ENCODE measurements around the gene NACC1. TPM values are rescaled to one million over a fixed set of nuclear protein-coding genes. Genes with fewer than 3 reads are reported as not detected.

Gene NACC1
- total and polyA plus RNA-seq, 2 of the 8 experiments (the other 6 are each of a cell fraction or from before 2014, with no cell fraction given), result 234 to 301 TPM

DNA sequence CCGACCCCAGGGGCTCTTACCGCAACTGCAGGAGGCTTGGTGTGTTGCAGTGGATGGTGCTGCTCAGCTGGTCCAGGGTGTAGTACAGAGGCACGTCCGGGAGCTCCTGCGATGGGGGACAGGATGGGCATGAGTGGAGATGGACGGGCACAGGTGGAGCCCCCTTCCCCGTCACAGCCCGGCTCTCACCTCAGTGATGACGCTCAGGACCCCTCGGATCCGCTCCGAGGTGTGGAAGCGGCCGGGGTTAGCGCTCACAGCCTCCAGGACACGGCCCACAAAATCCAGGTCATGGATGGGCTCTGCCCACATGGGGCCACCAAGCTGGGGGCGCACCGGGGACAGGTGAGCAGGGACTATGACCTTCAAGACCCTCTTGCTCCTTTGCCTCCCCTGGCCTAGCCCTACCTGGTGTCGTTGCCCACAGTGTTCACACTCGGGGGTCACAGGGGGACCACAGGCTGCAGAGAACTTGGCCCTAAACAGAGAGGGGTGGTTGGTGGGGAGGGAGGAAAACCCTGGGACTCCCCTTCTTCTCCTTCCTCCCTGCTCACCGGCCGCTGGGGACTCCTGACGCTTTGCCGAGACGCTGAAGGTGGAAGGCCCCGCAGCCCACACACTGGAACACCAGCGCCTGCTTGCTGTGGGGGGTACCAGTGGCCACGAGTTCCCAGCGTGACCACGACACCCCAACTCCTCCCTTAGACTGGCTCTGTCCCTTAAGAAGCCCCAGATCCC lies 8.5 kb upstream of the NACC1 start:
- H4K5ac ChIP-seq (ENCODE audit: insufficient read length, low read depth, low read length), result no peak overlapping the region
- no peaks in the 10 kb centered on the region for H3K27me3 ChIP-seq (replicated peaks in 1 of 4; ENCODE audit: control insufficient read depth in 3 of 4, extremely low read depth in 1 of 4, insufficient read depth in 3 of 4, low read length in 3 of 4)
- peaks cover 0 to 1% of the 10 kb centered on the region in 2 experiments for H4K20me1 ChIP-seq (replicated peaks in 1 of 2; ENCODE audit: control insufficient read depth in 1 of 2, insufficient read depth in 2 of 2, low read length in 2 of 2)
- no peak overlapping the region for H3K27ac ChIP-seq (ENCODE audit: low read depth, low read length)
- H3K56ac ChIP-seq (replicated peaks; ENCODE audit: insufficient read length, low read depth, low read length), result no peak overlapping the region
- no peaks in the 10 kb centered on the region for H3K23me2 ChIP-seq (ENCODE audit: low read depth, low read length)
- H3K4me2 ChIP-seq (ENCODE audit: insufficient read depth in 1 of 2, low read depth in 2 of 2, low read length in 2 of 2), result no peak overlapping the region
- H3K79me2 ChIP-seq (ENCODE audit: control insufficient read depth in 1 of 2, insufficient read depth in 2 of 2, low read length in 2 of 2), result no peaks in the 10 kb centered on the region
- peaks cover 3 to 24% (median 19%) of the 10 kb centered on the region in 4 experiments; a peak in 7 of 8 replicates for H3K36me3 ChIP-seq (ENCODE audit: control insufficient read depth in 2 of 4, insufficient read depth in 4 of 4, low read length in 3 of 4)
- FAIRE-seq, result no peak
- WGBS, 2 experiments (ENCODE audit: extremely low coverage in 1 of 2, insufficient coverage in 1 of 2, insufficient read length in 1 of 2, insufficient replicate concordance in 2 of 2, low coverage in 1 of 2, low lambda C conversion rate in 2 of 2, missing lambda C conversion rate in 1 of 2), result 92% methylated on average over 28 of the region's 30 CpGs; no CpG with 5 or more reads in 1 of the 2 experiments
- H3K18ac ChIP-seq (ENCODE audit: extremely low read depth, low read length), result no peak overlapping the region
- H3K9ac ChIP-seq (replicated peaks in 1 of 4; ENCODE audit: extremely low read depth in 1 of 4, low read depth in 3 of 4, low read length in 3 of 4), result no peak overlapping the region
- H4K91ac ChIP-seq (replicated peaks; ENCODE audit: insufficient read length, low read length), result no peak overlapping the region
- no peak overlapping the region for H2AFZ ChIP-seq (ENCODE audit: low read length)
- CTCF ChIA-PET (ENCODE audit: partially characterized antibody), result no interaction called here
- peaks cover 5% of the 10 kb centered on the region for H3K79me1 ChIP-seq (ENCODE audit: low read depth, low read length)
- H3K4me1 ChIP-seq (replicated peaks in 1 of 4; ENCODE audit: control insufficient read depth in 3 of 4, insufficient read depth in 4 of 4, low read length in 3 of 4), result no peaks in the 10 kb centered on the region
- H2BK15ac ChIP-seq (ENCODE audit: low read length), result no peak overlapping the region
- no peaks in the 10 kb centered on the region for H3K9me3 ChIP-seq (ENCODE audit: insufficient read depth in 2 of 2, low read depth in 1 of 2, low read length in 1 of 2)
- no peak overlapping the region for H2BK20ac ChIP-seq (ENCODE audit: low read length)
- TF ChIP-seq NRF1 (IDR thresholded peaks at IDR 0.05; ENCODE audit: low read depth, low read length) (no peak), TAF1 (IDR thresholded peaks at IDR 0.05; ENCODE audit: low read depth, low read length) (no peak), ASH2L (IDR thresholded peaks at IDR 0.05; ENCODE audit: low read length) (no peak), TBP (IDR thresholded peaks at IDR 0.05; ENCODE audit: low read depth, low read length) (no peak)
- 0 out of 2 replicates have a peak overlapping the region, but pooled peaks have one; percentile 51 for H4K8ac ChIP-seq (ENCODE audit: extremely low read depth, insufficient read depth, low read length)
- H2BK12ac ChIP-seq (ENCODE audit: low read depth, low read length), result no peak overlapping the region
- H3K4me3 ChIP-seq (ENCODE audit: extremely low read depth in 1 of 4, insufficient read depth in 2 of 4, low read depth in 3 of 4, low read length in 4 of 4), result no peak overlapping the region
- H2BK5ac ChIP-seq (ENCODE audit: low read depth, low read length), result no peak overlapping the region
- no peak overlapping the region for H2BK120ac ChIP-seq (replicated peaks; ENCODE audit: low read depth, low read length)
- H3K4ac ChIP-seq (replicated peaks; ENCODE audit: insufficient read length, low read depth, low read length), result no peak overlapping the region
- no peak overlapping the region for H3K23ac ChIP-seq (ENCODE audit: insufficient read length)
- no peak overlapping the region for H2AK5ac ChIP-seq (ENCODE audit: low read depth, low read length)
- POLR2A ChIA-PET (ENCODE audit: partially characterized antibody), result interaction anchor here (1.0 to 19.5 kb wide), 5 partner anchors 7 to 176 kb away, joined by 3 to 228 read pairs (median 12); partner anchors contain the start of genes FARSA, NACC1 and TRMT1
- DNase-seq (ENCODE audit: low read depth in 1 of 2, low spot score in 2 of 2), result no peak
- no peak overlapping the region for H3K14ac ChIP-seq (ENCODE audit: insufficient read length)

Data from H1 (cell line).